Epithelial cell of proximal tubule (primary cell): ENCODE measurements around the gene ZNF26. TPM values are rescaled to one million over a fixed set of nuclear protein-coding genes. Genes with fewer than 3 reads are reported as not detected.
A peak's percentile ranks its signal among the peaks of the same experiment; 100 is the strongest.
"Not testable (repeated sequence)": the region's sequence is repeated elsewhere in the genome, so short reads cannot be mapped to it uniquely, and the experiment has no call there.

ENCODE experiments used
- DNase-seq: peaks from one replicate; pipeline ENCODE4 v3.0.0-alpha.2; 2011; ENCODE audit warnings: low read depth
- H3K4me3 ChIP-seq: 2 replicates; pipeline ENCODE4 v1.5.1; 2011; ENCODE audit warnings: low read depth, mild to moderate bottlenecking, low read length
- CTCF ChIP-seq: conservative IDR thresholded peaks from 2 replicates; pipeline ENCODE4 v1.5.1; 2012; ENCODE audit warnings: low read depth, mild to moderate bottlenecking, low read length
- total RNA-seq: library from RNA; depleted of rRNA; stranded (reverse); fragments of >200 nt; gene quantifications from 2 replicates; pipeline ENCODE4 v1.2.3, GENCODE V29; 2015

The ZNF26 gene
- total RNA-seq, 1 donor from 2014 or later = 6.7 TPM

GRCh38 chr12:132956011-132956788 lies 30.0 kb upstream of the ZNF26 start, which contains the start of gene ZNF605:
TSS of gene ZNF605 (minus strand) at chr12:132956306. CDS start at chr12:132945635, 10,671 bp downstream.
- H3K4me3 ChIP-seq = peak within 1 kb of the TSS; percentile 96
- DNase-seq = peak; percentile 32
- no peak for TF ChIP-seq CTCF

GRCh38 chr12:132961790-132962189 lies 24.4 kb upstream of the ZNF26 start:
- H3K4me3 ChIP-seq = not testable (repeated sequence)

GRCh38 chr12:132963947-132964346 lies 22.2 kb upstream of the ZNF26 start:
- H3K4me3 ChIP-seq, DNase-seq: not testable (repeated sequence)
- peak; percentile 29 for TF ChIP-seq CTCF

More at GRCh38 chr12:132961790-132962189, 24.4 kb upstream of the ZNF26 start:
- DNase-seq = not testable (repeated sequence)

GRCh38 chr12:132965796-132966195 lies 20.4 kb upstream of the ZNF26 start:
- no peak overlapping the region for H3K4me3 ChIP-seq
- DNase-seq = no peak
- TF ChIP-seq CTCF = no peak

GRCh38 chr12:132966676-132967415 lies 19.3 kb upstream of the ZNF26 start:
- no peak for TF ChIP-seq CTCF
- DNase-seq = no peak
- H3K4me3 ChIP-seq = no peak overlapping the region

- TF ChIP-seq CTCF = no peak
- no peak for DNase-seq
- H3K4me3 ChIP-seq = no peak overlapping the region
Observed at GRCh38 chr12:132967736-132968135, 18.4 kb upstream of the ZNF26 start.

GRCh38 chr12:132972374-132972773 lies 13.8 kb upstream of the ZNF26 start:
- no peak overlapping the region for H3K4me3 ChIP-seq
- no peak for DNase-seq
- TF ChIP-seq CTCF = no peak
